T follicular helper cell (primary cell): Measurements from ENCODE around the gene CPT1B.
"Not testable (repeated sequence)": the region's sequence is repeated elsewhere in the genome, so short reads cannot be mapped to it uniquely, and the experiment has no call there.

Source experiments
- DNase-seq: peaks from one replicate; pipeline ENCODE4 v3.0.0-alpha.2; 2020; ENCODE audit warnings: low read depth

The CPT1B gene

GRCh38 chr22:50609599-50609998 is 31.4 kb upstream of the CPT1B start:
- DNase-seq, result no peak

- no peak for DNase-seq
These were observed 30.8 kb upstream of the CPT1B start for GRCh38 chr22:50608996-50609395.

GRCh38 chr22:50608058-50608840 is 30.0 kb upstream of the CPT1B start:
- not testable (repeated sequence) for DNase-seq

GRCh38 chr22:50607659-50608020 is 29.4 kb upstream of the CPT1B start:
- DNase-seq, result no peak

- DNase-seq, result no peak
These were observed 28.9 kb upstream of the CPT1B start for GRCh38 chr22:50606946-50607658.

- DNase-seq, result no peak
These were observed 28.1 kb upstream of the CPT1B start for GRCh38 chr22:50606165-50606945.

- DNase-seq, result no peak
These were observed 27.4 kb upstream of the CPT1B start for GRCh38 chr22:50605613-50606074.

GRCh38 chr22:50605002-50605612 is 26.9 kb upstream of the CPT1B start:
- DNase-seq, result no peak

- no peak for DNase-seq
These were observed 26.2 kb upstream of the CPT1B start for GRCh38 chr22:50604256-50605001.

- DNase-seq, result no peak
These were observed 25.5 kb upstream of the CPT1B start for GRCh38 chr22:50603511-50604255.

- DNase-seq, result no peak
These were observed 24.1 kb upstream of the CPT1B start for GRCh38 chr22:50602338-50602700.

GRCh38 chr22:50601669-50602337 is 23.6 kb upstream of the CPT1B start:
- no peak for DNase-seq

- DNase-seq, result no peak
These were observed 22.9 kb upstream of the CPT1B start for GRCh38 chr22:50600967-50601668.

GRCh38 chr22:50600538-50600937 is 22.3 kb upstream of the CPT1B start, which contains the start of gene MAPK8IP2:
MAPK8IP2 (plus strand) TSS chr22:50600793; CDS start chr22:50600819, 26 bp downstream.
- no peak for DNase-seq

GRCh38 chr22:50599816-50600455 is 21.7 kb upstream of the CPT1B start:
- DNase-seq, result peak; percentile 52

- DNase-seq, result no peak
These were observed 18.9 kb upstream of the CPT1B start for GRCh38 chr22:50597097-50597496.

- no peak for DNase-seq
These were observed 17.0 kb upstream of the CPT1B start for GRCh38 chr22:50595189-50595588.

- no peak for DNase-seq
These were observed 9.2 kb upstream of the CPT1B start for GRCh38 chr22:50587407-50587806.

- DNase-seq, result no peak
These were observed 8.2 kb upstream of the CPT1B start for GRCh38 chr22:50586416-50586815.
